HepG2 (cell line): Measurements from ENCODE around the gene CBX2. TPM values are rescaled to one million over a fixed set of nuclear protein-coding genes. Genes with fewer than 3 reads are reported as not detected.

Experiments
- ADNP ChIP-seq: sonication (generic); formaldehyde crosslinking; IDR thresholded peaks from 2 replicates; pipeline ENCODE4 v1.4.0; 2020; ENCODE audit warnings: missing genetic modification reagents
- ASH2L ChIP-seq: fragments of 300-600, 200-600 bp; sonication (generic); IDR thresholded peaks from 2 replicates; pipeline ENCODE4 v1.7.0; 2017; ENCODE audit warnings: low read depth, mild to moderate bottlenecking, moderate library complexity, mixed read lengths, low read length; ENCODE audit not compliant: insufficient read length
- FOSL1 ChIP-seq: sonication (generic); formaldehyde crosslinking; IDR thresholded peaks from 2 replicates; pipeline ENCODE4 v1.9.0; 2021; ENCODE audit warnings: missing genetic modification reagents, borderline replicate concordance
- FOSL2 ChIP-seq: sonication (generic); formaldehyde crosslinking; IDR thresholded peaks from 2 replicates; pipeline ENCODE4 v1.4.0; 2020; ENCODE audit warnings: missing genetic modification reagents
- FOXK2 ChIP-seq: fragments of 450-650 bp; IDR thresholded peaks from 2 replicates; pipeline ENCODE4 v1.6.1; 2016
- GABPB1 ChIP-seq: IDR thresholded peaks from 2 replicates; pipeline ENCODE4 v1.6.1; 2016; ENCODE audit warnings: mild to moderate bottlenecking, missing genetic modification reagents, moderate library complexity, missing compliant biosample characterization
- KLF6 ChIP-seq: IDR thresholded peaks from 2 replicates; pipeline ENCODE4 v1.8.0; 2016; ENCODE audit warnings: missing biosample characterization, missing genetic modification reagents
- MED8 ChIP-seq: sonication (generic); formaldehyde crosslinking; IDR thresholded peaks from 2 replicates; pipeline ENCODE4 v1.8.1; 2023; ENCODE audit warnings: mild to moderate bottlenecking, missing genetic modification reagents; ENCODE audit not compliant: insufficient replicate concordance
- SMAD9 ChIP-seq: sonication (generic); formaldehyde crosslinking; IDR thresholded peaks from 2 replicates; pipeline ENCODE4 v1.5.1; 2020; ENCODE audit warnings: mild to moderate bottlenecking, missing genetic modification reagents
- STAT5B ChIP-seq: sonication (generic); formaldehyde crosslinking; IDR thresholded peaks from 2 replicates; pipeline ENCODE4 v1.4.0; 2020; ENCODE audit warnings: missing genetic modification reagents
- TRIM24 ChIP-seq: sonication (generic); formaldehyde crosslinking; IDR thresholded peaks from 2 replicates; pipeline ENCODE4 v1.8.0; 2022; ENCODE audit warnings: mild to moderate bottlenecking, missing genetic modification reagents
- ZBTB38 ChIP-seq: sonication (generic); formaldehyde crosslinking; IDR thresholded peaks from 2 replicates; pipeline ENCODE4 v1.5.1; 2020; ENCODE audit warnings: mild to moderate bottlenecking, missing genetic modification reagents
- ZFP36L1 ChIP-seq: sonication (generic); formaldehyde crosslinking; IDR thresholded peaks from 2 replicates; pipeline ENCODE4 v1.8.0; 2022; ENCODE audit warnings: mild to moderate bottlenecking, missing genetic modification reagents, moderate library complexity
- ZMAT3 ChIP-seq: sonication (generic); formaldehyde crosslinking; conservative IDR thresholded peaks from 2 replicates; pipeline ENCODE4 v1.7.0; 2021; ENCODE audit warnings: missing genetic modification reagents
- ZMYM2 ChIP-seq: sonication (generic); formaldehyde crosslinking; IDR thresholded peaks from 2 replicates; pipeline ENCODE4 v1.8.0; 2022; ENCODE audit warnings: mild to moderate bottlenecking, missing genetic modification reagents
- ZNF101 ChIP-seq: sonication (generic); formaldehyde crosslinking; IDR thresholded peaks from 2 replicates; pipeline ENCODE4 v1.4.0; 2020; ENCODE audit warnings: mild to moderate bottlenecking, low read depth, missing genetic modification reagents, borderline replicate concordance
- ZNF143 ChIP-seq: sonication (generic); formaldehyde crosslinking; IDR thresholded peaks from 2 replicates; pipeline ENCODE4 v1.4.0; 2020; ENCODE audit warnings: missing genetic modification reagents
- ZNF282 ChIP-seq: fragments of 450-650 bp; IDR thresholded peaks from 2 replicates; pipeline ENCODE4 v1.6.1; 2018; ENCODE audit not compliant: partially characterized antibody
- ZNF451 ChIP-seq: sonication (generic); formaldehyde crosslinking; IDR thresholded peaks from 2 replicates; pipeline ENCODE4 v1.5.0; 2020; ENCODE audit warnings: mild to moderate bottlenecking, missing genetic modification reagents
- ZNF563 ChIP-seq: sonication (generic); formaldehyde crosslinking; IDR thresholded peaks from 2 replicates; pipeline ENCODE4 v1.8.0; 2022; ENCODE audit warnings: mild to moderate bottlenecking, moderate library complexity, missing genetic modification reagents
- ZNF629 ChIP-seq: sonication (generic); formaldehyde crosslinking; conservative IDR thresholded peaks from 2 replicates; pipeline ENCODE4 v1.5.0; 2020; ENCODE audit warnings: missing genetic modification reagents
- ZNF749 ChIP-seq: sonication (generic); formaldehyde crosslinking; IDR thresholded peaks from 2 replicates; pipeline ENCODE4 v1.8.0; 2022; ENCODE audit warnings: mild to moderate bottlenecking, missing genetic modification reagents, moderate library complexity, borderline replicate concordance
- ZNF816 ChIP-seq: sonication (generic); formaldehyde crosslinking; IDR thresholded peaks from 2 replicates; pipeline ENCODE4 v1.8.0; 2022; ENCODE audit warnings: missing genetic modification reagents, mild to moderate bottlenecking, borderline replicate concordance
- polyA plus RNA-seq, 8 experiments: library from polyadenylated mRNA; depleted of rRNA in 3 of 8; stranded (reverse) in 7 of 8; unstranded in 1 of 8; fragments of >200 nt; fragmentation: Illumina TruSeq in 4 of 8; extraction: Trizol in 4 of 8; gene quantifications; 2 replicates each; pipeline versions ENCODE4 v1.2.1 to v1.2.3, GENCODE V29; 2011 to 2016; ENCODE audit warnings: low read depth in 4 of 8, missing spikeins in 1 of 8, mixed read lengths in 1 of 8; ENCODE audit not compliant: insufficient read depth in 1 of 8
- total RNA-seq, 5 experiments: library from RNA; depleted of rRNA; stranded (reverse); fragments of >200 nt; fragmentation: Illumina TruSeq; extraction: Trizol; gene quantifications; 2 replicates each; pipeline ENCODE4 v1.2.3, GENCODE V29; 2016; ENCODE audit warnings: low read depth in 1 of 5
- TF ChIP-seq, protein P1 (sequence below): sonication (generic); formaldehyde crosslinking; IDR thresholded peaks from 2 replicates; pipeline ENCODE4 v1.5.0; 2020; ENCODE audit warnings: missing genetic modification reagents
- TF ChIP-seq, protein P2 (sequence below): sonication (generic); formaldehyde crosslinking; IDR thresholded peaks from 2 replicates; pipeline ENCODE4 v1.4.0; 2020; ENCODE audit warnings: missing genetic modification reagents
- TF ChIP-seq, protein P3 (sequence below): sonication (generic); formaldehyde crosslinking; IDR thresholded peaks from 2 replicates; pipeline ENCODE4 v1.4.0; 2020; ENCODE audit warnings: mild to moderate bottlenecking, missing genetic modification reagents
- TF ChIP-seq, protein P4 (sequence below): sonication (generic); formaldehyde crosslinking; IDR thresholded peaks from 2 replicates; pipeline ENCODE4 v1.5.0; 2020; ENCODE audit warnings: missing genetic modification reagents

CBX2 gene
- total and polyA plus RNA-seq, 2 of the 13 experiments (the other 11 are each of a cell fraction or from before 2014, with no cell fraction given): 14.5 to 31.1 TPM

DNA sequence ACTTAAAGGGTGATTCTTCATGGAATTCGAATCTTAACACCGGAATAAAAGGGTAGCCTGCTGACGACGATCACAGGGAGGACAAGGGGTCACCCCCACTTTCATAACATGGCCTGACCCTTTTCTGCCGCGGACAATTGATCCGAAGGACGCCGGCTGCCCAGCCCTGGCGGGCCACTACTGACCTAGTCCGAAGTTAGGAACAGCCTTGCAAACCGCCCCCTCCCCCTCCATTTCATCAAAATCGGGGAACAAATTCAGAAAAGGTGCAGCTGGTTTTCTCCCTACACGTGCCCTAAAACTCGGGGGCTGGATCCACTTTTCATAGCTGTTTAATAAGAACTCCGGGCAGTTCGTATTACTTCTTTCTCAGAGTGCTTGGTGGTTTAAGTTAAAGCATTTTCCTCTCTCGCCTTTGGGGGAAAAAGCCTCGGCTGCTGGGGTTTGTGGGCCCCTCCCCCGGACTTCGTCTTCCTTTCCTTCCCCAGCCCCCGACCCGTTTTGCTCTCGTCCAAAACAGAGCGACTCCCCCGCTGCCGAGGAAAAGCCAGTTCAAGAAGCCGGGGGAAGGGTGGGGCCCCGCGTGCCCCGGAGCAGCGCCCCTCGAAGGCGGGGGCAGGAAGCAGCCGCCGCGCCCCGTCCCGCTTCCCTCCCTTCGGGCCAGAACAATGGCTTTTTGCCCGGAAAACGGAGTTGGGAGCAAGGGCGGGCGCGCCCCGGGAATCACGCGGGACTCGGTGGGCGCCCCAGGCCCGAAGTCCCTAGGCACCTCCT is 641 bp upstream of the CBX2 start (continued):
- TF ChIP-seq ZNF629 (no peak), ZNF101 (CRISPR knock-in tag) (no peak), ADNP (CRISPR knock-in tag) (no peak), GABPB1 (CRISPR knock-in tag) (peak; percentile 66; the same call in 1 of the 2 replicates), ZMAT3 (CRISPR knock-in tag) (no peak), ZFP36L1 (CRISPR knock-in tag) (0 out of 2 replicates have a peak, but pooled peaks have one; percentile 16), FOXK2 (no peak), MED8 (CRISPR knock-in tag) (no peak), FOSL2 (CRISPR knock-in tag) (no peak), STAT5B (no peak), ZBTB38 (no peak), FOSL1 (CRISPR knock-in tag) (no peak), ASH2L (peak; percentile 67), ZNF749 (CRISPR knock-in tag) (no peak), ZNF816 (CRISPR knock-in tag) (no peak), KLF6 (CRISPR knock-in tag) (no peak), TRIM24 (no peak), ZMYM2 (CRISPR knock-in tag) (0 out of 2 replicates have a peak, but pooled peaks have one; percentile 0), ZNF563 (CRISPR knock-in tag) (no peak), ZNF451 (CRISPR knock-in tag) (no peak), ZNF282 (no peak), SMAD9 (CRISPR knock-in tag) (no peak), ZNF143 (CRISPR knock-in tag) (no peak)
- TF ChIP-seq, protein P1, sequence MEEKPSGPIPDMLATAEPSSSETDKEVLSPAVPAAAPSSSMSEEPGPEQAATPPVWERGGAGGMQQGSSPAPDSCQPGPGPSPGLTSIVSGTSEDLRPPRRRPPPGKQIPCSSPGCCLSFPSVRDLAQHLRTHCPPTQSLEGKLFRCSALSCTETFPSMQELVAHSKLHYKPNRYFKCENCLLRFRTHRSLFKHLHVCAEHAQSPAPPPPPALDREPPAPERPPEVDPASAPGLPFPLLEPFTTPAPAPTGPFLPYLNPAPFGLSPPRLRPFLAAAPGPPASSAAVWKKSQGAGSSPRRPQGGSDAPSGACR (CRISPR knock-in tag): 0 out of 2 replicates have a peak, but pooled peaks have one; percentile 12
- TF ChIP-seq, protein P2, sequence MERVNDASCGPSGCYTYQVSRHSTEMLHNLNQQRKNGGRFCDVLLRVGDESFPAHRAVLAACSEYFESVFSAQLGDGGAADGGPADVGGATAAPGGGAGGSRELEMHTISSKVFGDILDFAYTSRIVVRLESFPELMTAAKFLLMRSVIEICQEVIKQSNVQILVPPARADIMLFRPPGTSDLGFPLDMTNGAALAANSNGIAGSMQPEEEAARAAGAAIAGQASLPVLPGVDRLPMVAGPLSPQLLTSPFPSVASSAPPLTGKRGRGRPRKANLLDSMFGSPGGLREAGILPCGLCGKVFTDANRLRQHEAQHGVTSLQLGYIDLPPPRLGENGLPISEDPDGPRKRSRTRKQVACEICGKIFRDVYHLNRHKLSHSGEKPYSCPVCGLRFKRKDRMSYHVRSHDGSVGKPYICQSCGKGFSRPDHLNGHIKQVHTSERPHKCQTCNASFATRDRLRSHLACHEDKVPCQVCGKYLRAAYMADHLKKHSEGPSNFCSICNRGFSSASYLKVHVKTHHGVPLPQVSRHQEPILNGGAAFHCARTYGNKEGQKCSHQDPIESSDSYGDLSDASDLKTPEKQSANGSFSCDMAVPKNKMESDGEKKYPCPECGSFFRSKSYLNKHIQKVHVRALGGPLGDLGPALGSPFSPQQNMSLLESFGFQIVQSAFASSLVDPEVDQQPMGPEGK (CRISPR knock-in tag): peak; percentile 92
- TF ChIP-seq, protein P3, sequence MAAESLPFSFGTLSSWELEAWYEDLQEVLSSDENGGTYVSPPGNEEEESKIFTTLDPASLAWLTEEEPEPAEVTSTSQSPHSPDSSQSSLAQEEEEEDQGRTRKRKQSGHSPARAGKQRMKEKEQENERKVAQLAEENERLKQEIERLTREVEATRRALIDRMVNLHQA: no peak
- TF ChIP-seq, protein P4, sequence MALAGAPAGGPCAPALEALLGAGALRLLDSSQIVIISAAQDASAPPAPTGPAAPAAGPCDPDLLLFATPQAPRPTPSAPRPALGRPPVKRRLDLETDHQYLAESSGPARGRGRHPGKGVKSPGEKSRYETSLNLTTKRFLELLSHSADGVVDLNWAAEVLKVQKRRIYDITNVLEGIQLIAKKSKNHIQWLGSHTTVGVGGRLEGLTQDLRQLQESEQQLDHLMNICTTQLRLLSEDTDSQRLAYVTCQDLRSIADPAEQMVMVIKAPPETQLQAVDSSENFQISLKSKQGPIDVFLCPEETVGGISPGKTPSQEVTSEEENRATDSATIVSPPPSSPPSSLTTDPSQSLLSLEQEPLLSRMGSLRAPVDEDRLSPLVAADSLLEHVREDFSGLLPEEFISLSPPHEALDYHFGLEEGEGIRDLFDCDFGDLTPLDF (CRISPR knock-in tag): peak; percentile 21; the same call in 1 of the 2 replicates
